GM19397 (cell line): ENCODE measurements around the gene DNAH10.
"Not testable (repeated sequence)": the region's sequence is repeated elsewhere in the genome, so short reads cannot be mapped to it uniquely, and the experiment has no call there.

Source experiments
- ATAC-seq: cut with Tn5 transposase; IDR thresholded peaks from one replicate; pipeline ENCODE4 v1.9.1; 2021; ENCODE audit warnings: mild to moderate bottlenecking, moderate library complexity; ENCODE audit not compliant: unreplicated experiment

DNAH10 gene

GRCh38 chr12:123946152-123946515 is 184.0 kb downstream of the DNAH10 start:
- ATAC-seq: no peak

DNA sequence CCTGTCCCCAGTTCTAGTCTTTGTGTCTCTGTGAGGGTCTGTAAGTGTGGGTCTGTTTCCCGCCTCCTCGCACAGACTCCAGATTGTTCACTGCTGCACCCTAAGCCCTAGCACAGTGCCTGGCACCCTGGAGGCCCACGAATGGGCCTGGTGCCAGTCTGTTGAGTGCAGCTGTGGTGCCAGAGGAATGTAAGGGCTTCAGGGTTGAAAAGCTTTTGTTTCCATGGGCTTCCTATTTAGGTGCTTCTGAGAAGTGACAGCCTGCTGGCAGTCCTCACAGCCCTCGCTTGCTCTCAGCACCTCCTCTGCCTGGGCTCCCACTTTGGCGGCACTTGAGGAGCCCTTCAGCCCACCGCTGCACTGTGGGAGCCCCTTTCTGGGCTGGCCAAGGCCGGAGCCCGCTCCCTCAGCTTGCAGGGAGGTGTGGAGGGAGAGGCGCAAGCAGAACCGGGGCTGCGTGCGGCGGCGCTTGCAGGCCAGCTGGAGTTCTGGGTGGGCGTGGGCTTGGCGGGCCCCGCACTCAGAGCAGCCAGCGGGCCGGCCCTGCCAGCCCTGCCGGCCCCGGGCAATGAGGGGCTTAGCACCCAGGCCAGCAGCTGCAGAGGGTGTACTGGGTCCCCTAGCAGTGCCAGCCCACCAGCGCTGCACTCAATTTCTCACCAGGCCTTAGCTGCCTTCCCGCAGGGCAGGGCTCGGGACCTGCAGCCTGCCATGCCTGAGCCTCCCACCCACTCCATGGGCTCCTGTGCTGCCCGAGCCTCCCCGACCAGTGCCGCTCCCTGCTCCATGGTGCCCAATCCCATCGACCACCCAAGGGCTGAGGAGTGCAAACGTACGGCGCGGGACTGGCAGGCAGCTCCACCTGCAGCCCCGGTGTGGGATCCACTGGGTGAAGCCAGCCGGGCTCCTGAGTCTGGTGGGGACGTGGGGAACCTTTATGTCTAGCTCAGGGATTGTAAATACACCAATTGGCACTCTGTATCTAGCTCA is 184.7 kb downstream of the DNAH10 start:
- not testable (repeated sequence) for ATAC-seq

GRCh38 chr12:123947531-123947930 is 185.4 kb downstream of the DNAH10 start:
- ATAC-seq: not testable (repeated sequence)

GRCh38 chr12:123948401-123948795 is 186.3 kb downstream of the DNAH10 start:
- no peak for ATAC-seq

- no peak for ATAC-seq
These were observed 187.0 kb downstream of the DNAH10 start for GRCh38 chr12:123948796-123949769.

DNA sequence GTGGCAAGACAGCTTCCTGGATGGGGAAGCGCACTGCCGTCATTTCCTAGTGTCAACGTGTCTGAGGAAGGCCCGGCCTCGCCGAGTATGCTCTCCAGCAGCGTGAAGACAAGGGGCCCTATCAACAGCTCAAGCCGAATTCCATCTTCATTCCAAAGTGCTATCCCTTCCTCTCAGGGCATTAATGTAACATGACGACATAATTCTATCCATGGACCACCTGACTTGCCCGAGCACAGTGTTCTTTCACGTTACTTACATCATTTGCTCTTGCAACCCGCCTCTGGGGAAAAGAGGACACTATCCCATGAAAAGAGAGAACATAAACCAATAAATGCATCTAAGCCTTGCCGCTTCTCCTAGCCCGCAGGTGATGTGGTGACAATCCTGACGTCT is 187.7 kb downstream of the DNAH10 start:
- ATAC-seq: no peak

DNA sequence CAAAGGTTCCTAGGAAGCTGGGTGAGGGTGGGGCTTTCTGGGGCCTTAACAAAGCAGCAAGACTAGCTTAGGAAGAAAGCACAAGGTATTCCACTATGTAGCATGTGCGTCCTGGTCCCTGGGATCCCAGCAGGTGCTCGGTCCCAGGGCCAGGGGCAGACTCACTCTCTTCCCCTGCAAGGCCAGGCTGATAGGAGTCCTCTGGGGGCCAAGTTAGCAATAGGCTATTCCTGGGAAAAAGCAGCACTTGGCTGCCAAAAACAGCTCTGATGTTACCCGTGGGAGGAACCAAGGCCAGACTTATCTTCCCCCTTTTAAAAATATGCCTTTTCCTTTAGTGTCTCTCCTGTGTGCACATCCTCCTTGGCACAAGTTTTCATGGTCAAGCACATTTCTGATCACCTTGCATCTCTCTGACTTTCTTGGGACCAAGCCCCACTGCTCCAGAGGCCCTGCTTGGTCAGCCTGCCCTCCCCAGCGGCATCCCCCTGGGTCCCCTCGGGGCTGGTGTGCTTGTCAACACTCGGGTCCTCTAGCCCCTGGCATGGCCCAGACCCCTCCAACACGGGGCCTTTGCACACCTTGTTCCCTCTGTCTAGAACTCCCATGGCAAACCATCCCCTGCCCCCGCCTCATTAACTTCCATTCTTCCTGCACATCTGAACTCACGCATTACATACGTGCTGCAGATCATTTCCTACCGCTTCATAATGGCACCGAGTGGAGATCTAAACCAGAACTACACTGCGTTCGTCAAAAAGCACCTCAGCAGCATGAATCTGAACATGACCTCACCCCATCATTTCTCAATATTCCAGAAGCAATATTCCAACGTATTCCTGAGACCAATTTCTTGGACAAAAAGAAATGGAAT is 188.6 kb downstream of the DNAH10 start:
- no peak for ATAC-seq

GRCh38 chr12:123951467-123951866 is 189.4 kb downstream of the DNAH10 start:
- ATAC-seq: no peak

- no peak for ATAC-seq
These were observed 189.9 kb downstream of the DNAH10 start for GRCh38 chr12:123952037-123952436.

- no peak for ATAC-seq
These were observed 192.7 kb downstream of the DNAH10 start for GRCh38 chr12:123954647-123955350.

DNA sequence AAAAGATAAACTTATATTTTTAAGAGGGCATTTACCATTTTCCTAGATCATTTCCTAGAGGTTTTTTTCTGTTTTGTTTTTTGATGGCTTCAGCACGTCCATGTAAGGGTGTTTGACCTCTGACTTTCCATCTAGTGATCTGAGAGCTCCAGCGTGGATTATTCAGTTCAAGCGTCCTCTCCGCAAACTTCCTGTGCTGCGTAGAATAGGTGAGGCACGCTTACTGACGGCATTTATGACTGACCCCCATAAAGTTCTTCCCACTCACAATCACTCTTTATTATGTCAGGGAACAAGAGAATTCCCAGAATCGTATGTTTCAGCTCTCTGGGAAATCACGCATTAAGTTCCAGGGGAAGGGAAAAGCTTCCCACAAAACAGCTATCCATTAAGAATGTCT is 194.1 kb downstream of the DNAH10 start:
- ATAC-seq: no peak

DNA sequence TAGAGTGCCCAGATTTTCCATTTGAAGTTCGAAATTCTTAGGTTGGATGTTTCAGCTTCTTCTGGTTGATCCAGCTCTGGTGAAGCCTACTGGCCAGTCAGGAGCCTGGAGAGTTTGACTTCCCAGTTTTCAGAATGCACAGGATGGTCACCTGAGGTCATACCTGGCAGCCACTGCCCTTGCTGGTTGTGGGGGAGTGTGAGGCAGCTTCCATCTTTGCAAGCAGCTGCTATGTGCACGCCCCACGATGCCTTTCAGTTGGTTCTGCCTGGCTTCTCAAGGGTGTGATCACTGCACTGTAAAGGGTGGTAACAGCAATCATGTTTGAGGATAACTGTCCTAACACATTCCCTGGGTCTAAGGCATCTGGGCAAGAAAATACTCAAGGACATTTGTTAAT is 195.1 kb downstream of the DNAH10 start:
- no peak for ATAC-seq

DNA sequence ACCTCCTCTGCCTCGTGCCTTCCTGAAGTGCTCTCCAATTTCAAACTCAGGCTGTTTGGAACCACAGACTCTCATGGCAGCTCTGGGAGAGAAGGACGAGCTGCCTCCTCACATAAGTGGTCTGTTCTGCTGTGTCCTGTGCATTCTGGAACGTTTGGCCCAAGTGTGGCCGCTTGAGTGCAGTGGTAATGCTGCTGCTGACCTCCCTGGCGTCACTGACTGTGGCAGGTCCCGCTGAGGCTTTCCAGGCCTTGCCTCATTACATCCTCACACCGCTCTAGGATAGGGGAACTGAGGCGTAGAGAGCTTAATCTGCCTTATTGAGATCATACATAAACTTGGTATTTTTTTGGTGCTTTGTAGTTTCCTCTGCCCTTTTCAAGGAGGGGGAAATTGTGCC is 196.4 kb downstream of the DNAH10 start:
- ATAC-seq: no peak

DNA sequence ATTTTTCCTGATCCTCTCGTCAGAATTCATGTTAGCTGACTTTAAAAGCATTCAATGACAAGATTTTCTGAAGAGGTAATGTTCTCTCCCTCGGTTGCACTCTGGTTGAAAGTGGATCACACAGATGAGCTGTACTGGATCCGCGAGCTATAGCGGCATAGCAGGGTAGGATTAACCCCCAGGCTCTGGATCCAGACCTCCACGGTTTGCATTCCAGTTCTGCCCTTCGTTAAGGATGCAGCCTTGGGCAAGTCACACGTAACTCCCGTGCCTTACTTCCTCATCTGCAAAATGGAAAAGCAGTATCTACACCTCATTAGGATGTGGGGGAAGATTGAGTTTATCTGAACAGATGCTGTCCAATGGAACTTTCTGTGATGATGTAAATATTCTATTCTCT is 196.8 kb downstream of the DNAH10 start:
- no peak for ATAC-seq

DNA sequence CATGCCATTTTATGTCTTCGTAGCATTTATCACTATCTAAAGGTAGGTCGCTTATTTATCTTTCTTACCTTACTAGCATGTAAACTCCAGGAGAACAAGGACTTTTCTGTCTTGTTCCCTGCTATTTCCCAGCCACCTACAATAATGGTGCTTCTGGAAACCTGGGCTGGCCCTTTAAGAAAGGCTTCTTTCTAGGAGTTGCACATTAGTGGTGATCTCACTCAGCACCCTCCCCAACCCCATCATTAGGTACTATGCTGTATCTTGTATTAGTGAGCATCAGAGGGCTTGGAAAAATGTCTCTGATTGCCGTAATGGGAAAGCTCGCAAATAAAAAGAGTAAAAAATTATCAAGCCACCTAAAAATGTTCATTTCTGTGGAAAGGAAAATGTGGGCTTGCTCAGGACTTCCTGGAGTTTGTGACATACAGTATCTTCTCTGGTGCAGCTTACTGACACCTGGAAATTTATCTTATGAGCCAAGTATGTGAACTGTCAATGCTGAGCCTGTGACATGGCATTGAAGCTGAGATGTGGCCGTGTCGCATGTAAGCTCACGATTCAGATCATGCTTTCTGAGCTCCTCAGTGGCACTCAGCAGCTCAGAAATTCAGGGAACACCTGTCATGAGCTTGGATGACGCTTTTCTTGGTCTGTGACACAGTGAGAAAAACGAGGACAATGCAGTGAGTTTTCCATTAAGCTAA is 198.1 kb downstream of the DNAH10 start:
- ATAC-seq: no peak

DNA sequence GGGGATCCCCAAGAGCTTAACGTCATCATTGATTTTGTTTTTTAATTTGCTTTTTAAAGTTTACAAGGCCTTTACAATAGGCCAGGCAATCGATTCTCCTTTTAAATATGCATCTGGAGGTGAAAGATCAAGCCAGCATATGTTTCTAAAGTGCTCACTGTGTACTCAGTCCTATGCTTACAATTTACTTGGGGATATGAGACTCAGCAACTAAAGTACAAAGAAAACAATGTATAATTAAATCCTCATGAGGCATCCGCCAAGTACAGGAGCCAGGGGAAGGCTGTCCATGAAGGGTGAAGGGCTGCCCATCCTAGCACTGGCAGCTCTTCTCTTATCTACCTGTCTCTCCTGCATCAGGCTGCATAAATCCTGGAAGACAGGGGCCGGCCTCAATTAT is 198.8 kb downstream of the DNAH10 start:
- no peak for ATAC-seq

DNA sequence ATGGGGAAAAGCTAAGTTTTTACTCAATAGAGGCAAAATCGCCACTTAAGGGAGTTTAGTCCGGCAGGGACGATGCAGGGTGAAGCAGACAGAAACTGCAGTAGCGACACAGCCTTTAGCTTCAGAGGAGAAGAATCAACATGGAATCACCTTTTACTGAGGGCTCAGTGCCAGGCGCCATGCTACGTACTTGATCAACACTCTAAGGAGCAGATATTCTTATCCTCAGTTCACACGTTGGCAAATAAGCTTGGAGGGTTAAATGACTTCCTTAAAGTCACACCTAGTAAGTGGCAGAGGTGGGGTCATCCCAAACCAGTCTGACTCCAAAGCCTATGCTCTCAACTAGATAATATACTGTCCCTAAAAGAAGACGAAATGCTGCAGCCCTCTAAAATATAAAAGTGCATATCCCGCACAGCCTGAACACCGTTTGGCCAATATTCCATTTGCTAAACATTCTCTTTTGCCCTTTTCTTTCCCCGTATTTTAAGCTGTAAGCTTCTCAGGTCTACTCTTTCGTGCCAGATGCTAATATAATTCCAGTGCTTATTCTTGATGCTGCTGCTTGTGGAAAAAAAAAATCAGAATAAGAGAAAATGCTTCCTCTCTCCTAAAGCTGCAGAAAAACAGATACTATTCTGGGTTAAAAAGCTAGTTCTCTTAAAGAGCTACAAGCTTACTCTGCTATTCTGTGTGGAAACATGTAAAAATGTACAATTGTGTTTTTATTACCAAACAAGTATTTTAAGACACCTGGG is 199.7 kb downstream of the DNAH10 start:
- ATAC-seq: no peak

DNA sequence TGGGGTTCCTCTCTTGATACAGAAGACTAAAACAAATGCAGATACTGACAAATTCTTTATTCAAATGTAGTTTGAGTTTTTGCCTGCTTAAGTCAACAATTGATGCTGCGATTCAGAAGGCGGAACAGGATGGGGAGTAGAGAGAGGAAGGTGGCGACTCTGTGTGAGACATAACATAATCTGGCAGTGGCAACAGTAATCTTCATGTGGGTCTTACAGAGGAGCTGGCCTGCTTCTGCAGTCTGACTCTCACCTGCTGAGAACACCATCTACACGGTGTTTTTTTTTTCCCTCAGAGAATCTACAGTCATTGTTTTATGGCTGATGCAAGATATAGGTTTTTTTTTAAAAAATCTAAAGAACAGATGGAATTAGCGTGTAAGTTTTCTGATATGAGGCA is 200.4 kb downstream of the DNAH10 start:
- ATAC-seq: no peak

GRCh38 chr12:123963821-123964220 is 201.7 kb downstream of the DNAH10 start:
- ATAC-seq: no peak
